MCF 10A (cell line): ENCODE measurements around the gene SMARCD3. TPM values are rescaled to one million over a fixed set of nuclear protein-coding genes. Genes with fewer than 3 reads are reported as not detected.

Experiments
- BruUV-seq: library from RNA; stranded (reverse); fragments of 400-500 nt; replicated peaks from 2 replicates; lab custom pipeline; 2021; lab: Mats Ljungman, UMichigan
- CTCF ChIA-PET: fragments of 300-600 bp; sonication (Branson Sonifier 250); formaldehyde crosslinking; extraction: SDS; loops from one replicate; lab custom pipeline; 2021; ENCODE audit warnings: antibody characterized with exemption, inconsistent platforms; lab: Yijun Ruan, JAX
- POLR2A ChIA-PET: fragments of 300-600, 350-650 bp; sonication (Branson Sonifier 250); formaldehyde crosslinking; extraction: SDS; loops from one replicate; lab custom pipeline; 2020; ENCODE audit warnings: antibody characterized with exemption, inconsistent platforms; lab: Yijun Ruan, JAX
- DNase-seq: peaks from one replicate; pipeline ENCODE4 v3.0.0-alpha.2; 2018; ENCODE audit not compliant: unreplicated experiment
- H3K27ac Mint-ChIP-seq: one replicate; pipeline ENCODE4 v1.8.0; 2022; ENCODE audit warnings: mild to moderate bottlenecking, low read depth, mixed read lengths; ENCODE audit not compliant: unreplicated experiment
- H3K27me3 Mint-ChIP-seq: one replicate; pipeline ENCODE4 v1.8.0; 2022; ENCODE audit warnings: mixed read lengths; ENCODE audit not compliant: insufficient read depth, unreplicated experiment
- H3K36me3 Mint-ChIP-seq: one replicate; pipeline ENCODE4 v1.8.0; 2022; ENCODE audit warnings: mild to moderate bottlenecking, moderate library complexity, mixed read lengths; ENCODE audit not compliant: insufficient read depth, unreplicated experiment
- H3K4me1 Mint-ChIP-seq: one replicate; pipeline ENCODE4 v1.8.0; 2022; ENCODE audit warnings: mixed read lengths; ENCODE audit not compliant: insufficient read depth, unreplicated experiment
- H3K4me3 Mint-ChIP-seq: one replicate; pipeline ENCODE4 v1.8.0; 2022; ENCODE audit warnings: mild to moderate bottlenecking, moderate library complexity, mixed read lengths; ENCODE audit not compliant: unreplicated experiment
- H3K9me3 Mint-ChIP-seq: one replicate; pipeline ENCODE4 v1.8.0; 2022; ENCODE audit warnings: mixed read lengths; ENCODE audit not compliant: unreplicated experiment
- intact Hi-C: fragments of 100-400 bp; cut with micrococcal nuclease; formaldehyde crosslinking; loops from 2 replicates; pipeline ENCODE4 v1.14.1; 2022
- total RNA-seq: library from RNA; stranded (reverse); gene quantifications from 2 replicates; pipeline ENCODE4 v1.2.3, GENCODE V29; 2022
- TF ChIP-seq, protein P1 (sequence below): fragments of 200-600 bp; IDR thresholded peaks from one replicate; pipeline ENCODE4 v1.8.0; 2022; ENCODE audit warnings: antibody characterized with exemption, mild to moderate bottlenecking; ENCODE audit not compliant: unreplicated experiment

The SMARCD3 gene
- total RNA-seq, 1 experiment from 2014 or later = 3.8 TPM

DNA sequence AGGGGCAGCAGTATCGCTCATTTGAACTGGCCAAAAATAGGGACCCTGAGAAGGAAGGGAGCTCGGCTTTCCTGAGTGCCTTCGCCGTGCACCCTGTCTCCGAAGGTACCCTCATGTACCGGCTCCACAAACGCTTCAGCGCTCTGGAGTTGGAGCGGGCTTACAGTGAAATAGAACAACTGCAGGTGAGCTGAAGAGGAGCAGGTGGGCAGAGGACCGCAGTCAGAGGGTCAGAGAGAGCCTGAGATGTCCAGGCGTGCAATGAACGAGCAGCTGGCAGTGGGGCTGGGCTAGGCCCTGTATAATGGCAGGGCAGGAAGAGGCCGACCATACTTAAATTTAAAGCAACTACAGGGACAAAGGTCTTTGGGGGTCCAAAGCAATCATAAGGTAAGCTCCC is 12.1 kb downstream of the SMARCD3 start:
- no peak overlapping the region for H3K4me3 Mint-ChIP-seq
- H3K27me3 Mint-ChIP-seq = no peaks in the 10 kb centered on the region
- H3K36me3 Mint-ChIP-seq = peaks cover 54% of the 10 kb centered on the region
- no TSS peak for BruUV-seq
- TF ChIP-seq, protein P1, sequence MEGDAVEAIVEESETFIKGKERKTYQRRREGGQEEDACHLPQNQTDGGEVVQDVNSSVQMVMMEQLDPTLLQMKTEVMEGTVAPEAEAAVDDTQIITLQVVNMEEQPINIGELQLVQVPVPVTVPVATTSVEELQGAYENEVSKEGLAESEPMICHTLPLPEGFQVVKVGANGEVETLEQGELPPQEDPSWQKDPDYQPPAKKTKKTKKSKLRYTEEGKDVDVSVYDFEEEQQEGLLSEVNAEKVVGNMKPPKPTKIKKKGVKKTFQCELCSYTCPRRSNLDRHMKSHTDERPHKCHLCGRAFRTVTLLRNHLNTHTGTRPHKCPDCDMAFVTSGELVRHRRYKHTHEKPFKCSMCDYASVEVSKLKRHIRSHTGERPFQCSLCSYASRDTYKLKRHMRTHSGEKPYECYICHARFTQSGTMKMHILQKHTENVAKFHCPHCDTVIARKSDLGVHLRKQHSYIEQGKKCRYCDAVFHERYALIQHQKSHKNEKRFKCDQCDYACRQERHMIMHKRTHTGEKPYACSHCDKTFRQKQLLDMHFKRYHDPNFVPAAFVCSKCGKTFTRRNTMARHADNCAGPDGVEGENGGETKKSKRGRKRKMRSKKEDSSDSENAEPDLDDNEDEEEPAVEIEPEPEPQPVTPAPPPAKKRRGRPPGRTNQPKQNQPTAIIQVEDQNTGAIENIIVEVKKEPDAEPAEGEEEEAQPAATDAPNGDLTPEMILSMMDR = no peak
- no peak for DNase-seq
- H3K4me1 Mint-ChIP-seq = peaks cover 15% of the 10 kb centered on the region
- POLR2A ChIA-PET = interaction anchor here (0.6 to 1.0 kb wide), 3 partner anchors 15 to 139 kb away, joined by 3 to 4 read pairs (median 3); no protein-coding TSS in a partner anchor
- H3K9me3 Mint-ChIP-seq = no peaks in the 10 kb centered on the region
- intact Hi-C loops = no loop called here
- CTCF ChIA-PET = interaction anchor here (0.6 to 1.3 kb wide), 2 partner anchors 79 kb away, joined by 3 read pairs; no protein-coding TSS in a partner anchor
- no peak overlapping the region for H3K27ac Mint-ChIP-seq

DNA sequence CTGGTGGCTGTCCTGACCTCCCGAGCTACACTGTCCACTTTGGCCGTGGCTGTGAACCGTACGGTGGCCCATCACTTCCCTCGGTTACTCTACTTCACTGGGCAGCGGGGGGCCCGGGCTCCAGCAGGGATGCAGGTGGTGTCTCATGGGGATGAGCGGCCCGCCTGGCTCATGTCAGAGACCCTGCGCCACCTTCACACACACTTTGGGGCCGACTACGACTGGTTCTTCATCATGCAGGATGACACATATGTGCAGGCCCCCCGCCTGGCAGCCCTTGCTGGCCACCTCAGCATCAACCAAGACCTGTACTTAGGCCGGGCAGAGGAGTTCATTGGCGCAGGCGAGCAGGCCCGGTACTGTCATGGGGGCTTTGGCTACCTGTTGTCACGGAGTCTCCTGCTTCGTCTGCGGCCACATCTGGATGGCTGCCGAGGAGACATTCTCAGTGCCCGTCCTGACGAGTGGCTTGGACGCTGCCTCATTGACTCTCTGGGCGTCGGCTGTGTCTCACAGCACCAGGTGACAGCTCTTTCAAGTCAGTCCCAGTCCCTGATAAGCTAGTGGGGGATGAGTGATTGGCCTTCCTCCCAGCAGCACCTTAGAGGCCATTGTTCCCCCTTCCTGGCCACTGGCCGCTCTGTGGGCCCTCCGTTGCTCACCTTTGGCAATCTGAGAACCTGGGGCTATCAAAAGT is 13.3 kb downstream of the SMARCD3 start:
- Mint-ChIP-seq H3K27me3 (no peaks in the 10 kb centered on the region), H3K36me3 (peaks cover 47% of the 10 kb centered on the region), H3K4me3 (no peak overlapping the region), H3K4me1 (peaks cover 16% of the 10 kb centered on the region), H3K9me3 (no peaks in the 10 kb centered on the region), H3K27ac (no peak overlapping the region)
- no TSS peak for BruUV-seq
- intact Hi-C loops = no loop called here
- ChIA-PET POLR2A (no interaction called here), CTCF (interaction anchor here (0.6 to 3.7 kb wide), 3 partner anchors 8 to 107 kb away, joined by 3 to 21 read pairs (median 3); no protein-coding TSS in a partner anchor)
- TF ChIP-seq, protein P1 = no peak
- no peak for DNase-seq

DNA sequence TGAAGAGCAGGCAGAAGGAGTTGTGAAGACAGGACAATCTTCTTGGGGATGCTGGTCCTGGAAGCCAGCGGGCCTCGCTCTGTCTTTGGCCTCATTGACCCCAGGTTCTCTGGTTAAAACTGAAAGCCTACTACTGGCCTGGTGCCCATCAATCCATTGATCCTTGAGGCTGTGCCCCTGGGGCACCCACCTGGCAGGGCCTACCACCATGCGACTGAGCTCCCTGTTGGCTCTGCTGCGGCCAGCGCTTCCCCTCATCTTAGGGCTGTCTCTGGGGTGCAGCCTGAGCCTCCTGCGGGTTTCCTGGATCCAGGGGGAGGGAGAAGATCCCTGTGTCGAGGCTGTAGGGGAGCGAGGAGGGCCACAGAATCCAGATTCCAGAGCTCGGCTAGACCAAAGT is 14.7 kb downstream of the SMARCD3 start:
- intact Hi-C loops = no loop called here
- ChIA-PET CTCF (interaction anchor here (0.8 to 3.7 kb wide), 4 partner anchors 10 to 70 kb away, joined by 3 to 21 read pairs (median 7); no protein-coding TSS in a partner anchor), POLR2A (interaction anchor here (2.1 kb wide), 1 partner anchor 9 kb away, joined by 7 read pairs; no protein-coding TSS in a partner anchor)
- H3K4me1 Mint-ChIP-seq = peaks cover 16% of the 10 kb centered on the region
- no peak overlapping the region for H3K27ac Mint-ChIP-seq
- peak overlapping the region; percentile 93 for H3K4me3 Mint-ChIP-seq
- BruUV-seq = no TSS peak
- TF ChIP-seq, protein P1 = no peak
- H3K27me3 Mint-ChIP-seq = no peaks in the 10 kb centered on the region
- peaks cover 38% of the 10 kb centered on the region for H3K36me3 Mint-ChIP-seq
- no peak for DNase-seq
- H3K9me3 Mint-ChIP-seq = no peaks in the 10 kb centered on the region

- Mint-ChIP-seq H3K36me3 (peaks cover 33% of the 10 kb centered on the region), H3K4me1 (peaks cover 16% of the 10 kb centered on the region), H3K27me3 (no peaks in the 10 kb centered on the region), H3K27ac (peak overlapping the region; percentile 93), H3K9me3 (no peaks in the 10 kb centered on the region), H3K4me3 (peak overlapping the region; percentile 93)
- ChIA-PET CTCF (interaction anchor here (0.6 to 3.7 kb wide), 5 partner anchors 10 to 71 kb away, joined by 3 to 21 read pairs (median 7); no protein-coding TSS in a partner anchor), POLR2A (interaction anchor here (0.6 to 2.1 kb wide), 10 partner anchors 10 to 1096 kb away, joined by 3 to 7 read pairs (median 3); no protein-coding TSS in a partner anchor)
- TF ChIP-seq, protein P1 = no peak
- DNase-seq = peak; percentile 65
- BruUV-seq = no TSS peak
- intact Hi-C loops = no loop called here
These were observed 15.4 kb downstream of the SMARCD3 start for GRCh38 chr7:151232917-151233701.
